ENCODE results near the gene PARP2.

GRCh38 chr14:20294636-20295035, 48.8 kb upstream of the PARP2 start:
- TF ChIP-seq EZH2phosphoT487 (IDR thresholded peaks at IDR 0.05; ENCODE audit: insufficient read depth, low read depth) (no peak), EZH2 (IDR thresholded peaks at IDR 0.05; ENCODE audit: insufficient read depth, poor library complexity, severe bottlenecking) (no peak)

All from GM23248 (cell line).